ENCODE measurements around the gene METTL27.
"Not testable (repeated sequence)": the region's sequence is repeated elsewhere in the genome, so short reads cannot be mapped to it uniquely, and the experiment has no call there.

Gene METTL27

GRCh38 chr7:73869011-73869798 is 26.9 kb upstream of the METTL27 start:
- no peak for DNase-seq (ENCODE audit: low read depth in 2 of 2)

GRCh38 chr7:73866446-73866767 is 24.1 kb upstream of the METTL27 start:
- no peak for DNase-seq (ENCODE audit: low read depth in 2 of 2)

- no peak for DNase-seq (ENCODE audit: low read depth in 2 of 2)
These were observed 23.6 kb upstream of the METTL27 start for GRCh38 chr7:73865738-73866445.

GRCh38 chr7:73864981-73865711 is 22.8 kb upstream of the METTL27 start:
- no peak for DNase-seq (ENCODE audit: low read depth in 2 of 2)

GRCh38 chr7:73861305-73861704 is 19.0 kb upstream of the METTL27 start:
- DNase-seq (ENCODE audit: low read depth in 2 of 2): no peak

- DNase-seq (ENCODE audit: low read depth in 2 of 2): no peak
These were observed 18.5 kb upstream of the METTL27 start, which contains the start of gene TMEM270 for GRCh38 chr7:73860859-73861258. TMEM270 (plus strand) TSS chr7:73861159; CDS start chr7:73861195, 36 bp downstream.

GRCh38 chr7:73858807-73859206 is 16.5 kb upstream of the METTL27 start:
- DNase-seq (ENCODE audit: low read depth in 2 of 2): no peak

GRCh38 chr7:73856941-73857340 is 14.6 kb upstream of the METTL27 start:
- DNase-seq (ENCODE audit: low read depth in 2 of 2): no peak

GRCh38 chr7:73852500-73852899 is 10.2 kb upstream of the METTL27 start:
- no peak for DNase-seq (ENCODE audit: low read depth in 2 of 2)

GRCh38 chr7:73851410-73852338 is 9.4 kb upstream of the METTL27 start:
- DNase-seq (ENCODE audit: low read depth in 2 of 2): no peak

- DNase-seq (ENCODE audit: low read depth in 2 of 2): no peak
These were observed 8.5 kb upstream of the METTL27 start for GRCh38 chr7:73850781-73851207.

- no peak for DNase-seq (ENCODE audit: low read depth in 2 of 2)
These were observed 5.8 kb upstream of the METTL27 start for GRCh38 chr7:73847941-73848723.

GRCh38 chr7:73845701-73846195 is 3.4 kb upstream of the METTL27 start:
- DNase-seq (ENCODE audit: low read depth in 2 of 2): not testable (repeated sequence)

GRCh38 chr7:73844848-73845460 is 2.6 kb upstream of the METTL27 start:
- no peak for DNase-seq (ENCODE audit: low read depth in 2 of 2)

GRCh38 chr7:73844131-73844547 is 1.8 kb upstream of the METTL27 start:
- no peak for DNase-seq (ENCODE audit: low read depth in 2 of 2)

- no peak for DNase-seq (ENCODE audit: low read depth in 2 of 2)
These were observed 638 bp downstream of the METTL27 start for GRCh38 chr7:73841689-73842066.

GRCh38 chr7:73840715-73841379 is 1.5 kb downstream of the METTL27 start:
- no peak for DNase-seq (ENCODE audit: low read depth in 2 of 2)

GRCh38 chr7:73839743-73840714 is 2.3 kb downstream of the METTL27 start:
- no peak for DNase-seq (ENCODE audit: low read depth in 2 of 2)

Data from stimulated activated CD8-positive, alpha-beta memory T cell treated with anti-CD3 and anti-CD28 coated beads, Interleukin-2, amount 100 ng/mL, for 1 hour (primary cell).